Activated CD4-positive, alpha-beta memory T cell treated with anti-CD3 and anti-CD28 coated beads for 36 hours (primary cell): Measurements from ENCODE around the gene CD58. TPM values are rescaled to one million over a fixed set of nuclear protein-coding genes. Genes with fewer than 3 reads are reported as not detected.

Source experiments
- CTCF ChIA-PET: fragments of 350-600 bp; sonication (Branson Sonifier 250); formaldehyde crosslinking; loops from one replicate; lab custom pipeline; 2021; ENCODE audit warnings: antibody characterized with exemption, inconsistent platforms; lab: Charles Lee
- POLR2A ChIA-PET: fragments of 350-600 bp; sonication (Branson Sonifier 250); formaldehyde crosslinking; loops from one replicate; lab custom pipeline; 2021; ENCODE audit warnings: antibody characterized with exemption; lab: Charles Lee
- DNase-seq: peaks from one replicate; pipeline ENCODE4 v3.0.0-alpha.2; 2020
- H3K27ac Mint-ChIP-seq: one replicate; pipeline ENCODE4 v1.8.0; 2021; ENCODE audit warnings: mixed read lengths
- H3K27me3 Mint-ChIP-seq: one replicate; pipeline ENCODE4 v1.8.0; 2021; ENCODE audit warnings: mixed read lengths
- H3K36me3 Mint-ChIP-seq: one replicate; pipeline ENCODE4 v1.8.0; 2021; ENCODE audit warnings: mixed read lengths
- H3K4me1 Mint-ChIP-seq: one replicate; pipeline ENCODE4 v1.8.0; 2021; ENCODE audit warnings: low read depth, mixed read lengths
- H3K4me3 Mint-ChIP-seq: one replicate; pipeline ENCODE4 v1.8.0; 2021; ENCODE audit warnings: mild to moderate bottlenecking, mixed read lengths
- H3K9me3 Mint-ChIP-seq: one replicate; pipeline ENCODE4 v1.8.0; 2021; ENCODE audit warnings: mixed read lengths
- intact Hi-C: fragments of 100-400 bp; cut with micrococcal nuclease; formaldehyde crosslinking; loops from one replicate; pipeline ENCODE4 v1.15.1; 2023
- total RNA-seq, 2 experiments: library from RNA; stranded (reverse); gene quantifications; one replicate each; pipeline ENCODE4 v1.2.3, GENCODE V29; 2021

CD58 gene
- total RNA-seq, 2 experiments from 2014 or later, result 21.9 to 27.2 TPM

- CTCF ChIA-PET, result interaction anchor here (0.6 to 2.5 kb wide), 20 partner anchors 12 to 417 kb away, joined by 3 to 20 read pairs (median 4); partner anchors contain the start of gene CD58
- intact Hi-C loops, result loop anchor here (1.0 to 10.0 kb wide), 12 partner anchors 12 to 808 kb away; partner anchors contain the start of genes MAN1A2 and TTF2
- H3K4me1 Mint-ChIP-seq, result peaks cover 80% of the 10 kb centered on the region
- H3K27me3 Mint-ChIP-seq, result no peaks in the 10 kb centered on the region
- no peaks in the 10 kb centered on the region for H3K9me3 Mint-ChIP-seq
- H3K4me3 Mint-ChIP-seq, result peak overlapping the region; percentile 9
- DNase-seq, result peak; percentile 91
- POLR2A ChIA-PET, result interaction anchor here (0.6 to 2.1 kb wide), 16 partner anchors 10 to 445 kb away, joined by 3 to 22 read pairs (median 6); partner anchors contain the start of genes CD101 and CD2
- peaks cover 11% of the 10 kb centered on the region for H3K36me3 Mint-ChIP-seq
- H3K27ac Mint-ChIP-seq, result peak overlapping the region; percentile 91
Observed at GRCh38 chr1:116556289-116557006, 14.4 kb downstream of the CD58 start.

GRCh38 chr1:116554924-116555323 lies 15.9 kb downstream of the CD58 start:
- Mint-ChIP-seq H3K36me3 (peaks cover 20% of the 10 kb centered on the region), H3K4me1 (peaks cover 80% of the 10 kb centered on the region), H3K27ac (peak overlapping the region; percentile 44), H3K27me3 (no peaks in the 10 kb centered on the region), H3K4me3 (no peak overlapping the region), H3K9me3 (no peaks in the 10 kb centered on the region)
- no peak for DNase-seq
- CTCF ChIA-PET, result no interaction called here
- POLR2A ChIA-PET, result no interaction called here
- intact Hi-C loops, result loop anchor here (5.0 to 10.0 kb wide), 2 partner anchors 272 to 810 kb away; partner anchors contain the start of gene MAN1A2

GRCh38 chr1:116553386-116554115 lies 17.3 kb downstream of the CD58 start:
- peaks cover 77% of the 10 kb centered on the region for H3K4me1 Mint-ChIP-seq
- H3K9me3 Mint-ChIP-seq, result no peaks in the 10 kb centered on the region
- ChIA-PET POLR2A (no interaction called here), CTCF (interaction anchor here (1.0 kb wide), 1 partner anchor 183 kb away, joined by 3 read pairs; no protein-coding TSS in a partner anchor)
- intact Hi-C loops, result loop anchor here (10.0 kb wide), 1 partner anchor 811 kb away; the partner anchor contains the start of gene MAN1A2
- peaks cover 22% of the 10 kb centered on the region for H3K36me3 Mint-ChIP-seq
- H3K27me3 Mint-ChIP-seq, result no peaks in the 10 kb centered on the region
- no peak overlapping the region for H3K4me3 Mint-ChIP-seq
- DNase-seq, result no peak
- H3K27ac Mint-ChIP-seq, result peak overlapping the region; percentile 30

GRCh38 chr1:116546354-116546977 lies 24.4 kb downstream of the CD58 start:
- intact Hi-C loops, result no loop called here
- H3K4me3 Mint-ChIP-seq, result peak overlapping the region; percentile 79
- ChIA-PET POLR2A (interaction anchor here (0.6 to 1.5 kb wide), 4 partner anchors 10 to 192 kb away, joined by 3 to 4 read pairs (median 4); partner anchors contain the start of gene CD58), CTCF (interaction anchor here (1.9 to 4.4 kb wide), 2 partner anchors 10 to 407 kb away, joined by 8 to 20 read pairs; no protein-coding TSS in a partner anchor)
- peak overlapping the region; percentile 92 for H3K27ac Mint-ChIP-seq
- H3K27me3 Mint-ChIP-seq, result no peaks in the 10 kb centered on the region
- H3K9me3 Mint-ChIP-seq, result no peaks in the 10 kb centered on the region
- peaks cover 78% of the 10 kb centered on the region for H3K4me1 Mint-ChIP-seq
- no peak for DNase-seq
- H3K36me3 Mint-ChIP-seq, result peaks cover 46% of the 10 kb centered on the region

GRCh38 chr1:116545359-116545705 lies 25.5 kb downstream of the CD58 start:
- Mint-ChIP-seq H3K36me3 (peaks cover 45% of the 10 kb centered on the region), H3K27ac (peak overlapping the region; percentile 92), H3K4me1 (peaks cover 73% of the 10 kb centered on the region), H3K4me3 (peak overlapping the region; percentile 79), H3K27me3 (no peaks in the 10 kb centered on the region), H3K9me3 (no peaks in the 10 kb centered on the region)
- intact Hi-C loops, result no loop called here
- DNase-seq, result no peak
- ChIA-PET POLR2A (interaction anchor here (1.2 to 2.1 kb wide), 5 partner anchors 11 to 515 kb away, joined by 3 to 10 read pairs (median 6); partner anchors contain the start of genes CD58 and TTF2), CTCF (interaction anchor here (1.9 to 4.4 kb wide), 2 partner anchors 11 to 60 kb away, joined by 7 to 20 read pairs; no protein-coding TSS in a partner anchor)

GRCh38 chr1:116544588-116545358 lies 26.1 kb downstream of the CD58 start:
- Mint-ChIP-seq H3K4me3 (peak overlapping the region; percentile 79), H3K36me3 (peaks cover 46% of the 10 kb centered on the region), H3K27ac (peak overlapping the region; percentile 92), H3K9me3 (no peaks in the 10 kb centered on the region), H3K27me3 (no peaks in the 10 kb centered on the region), H3K4me1 (peaks cover 76% of the 10 kb centered on the region)
- intact Hi-C loops, result loop anchor here (1.0 kb wide), 2 partner anchors 12 to 29 kb away; no protein-coding TSS in a partner anchor
- peak; percentile 61 for DNase-seq
- POLR2A ChIA-PET, result interaction anchor here (1.2 to 2.1 kb wide), 4 partner anchors 12 to 515 kb away, joined by 4 to 10 read pairs (median 6); partner anchors contain the start of gene TTF2
- CTCF ChIA-PET, result interaction anchor here (0.8 to 4.4 kb wide), 4 partner anchors 8 to 59 kb away, joined by 3 to 20 read pairs (median 5); no protein-coding TSS in a partner anchor

- no peak overlapping the region for H3K4me3 Mint-ChIP-seq
- peaks cover 56% of the 10 kb centered on the region for H3K36me3 Mint-ChIP-seq
- no peaks in the 10 kb centered on the region for H3K9me3 Mint-ChIP-seq
- peak overlapping the region; percentile 59 for H3K27ac Mint-ChIP-seq
- intact Hi-C loops, result no loop called here
- ChIA-PET CTCF (interaction anchor here (0.9 kb wide), 1 partner anchor 16 kb away, joined by 5 read pairs; no protein-coding TSS in a partner anchor), POLR2A (interaction anchor here (2.5 kb wide), 1 partner anchor 17 kb away, joined by 10 read pairs; no protein-coding TSS in a partner anchor)
- no peaks in the 10 kb centered on the region for H3K27me3 Mint-ChIP-seq
- peaks cover 75% of the 10 kb centered on the region for H3K4me1 Mint-ChIP-seq
- no peak for DNase-seq
Observed at GRCh38 chr1:116540088-116540487, 30.7 kb downstream of the CD58 start.

- H3K27ac Mint-ChIP-seq, result peak overlapping the region; percentile 59
- no peak overlapping the region for H3K4me3 Mint-ChIP-seq
- peaks cover 59% of the 10 kb centered on the region for H3K36me3 Mint-ChIP-seq
- peak; percentile 68 for DNase-seq
- no peaks in the 10 kb centered on the region for H3K27me3 Mint-ChIP-seq
- POLR2A ChIA-PET, result interaction anchor here (1.0 to 3.1 kb wide), 3 partner anchors 18 to 33 kb away, joined by 3 to 14 read pairs (median 10); no protein-coding TSS in a partner anchor
- intact Hi-C loops, result loop anchor here (1.0 kb wide), 3 partner anchors 18 to 34 kb away; no protein-coding TSS in a partner anchor
- CTCF ChIA-PET, result interaction anchor here (0.7 to 1.4 kb wide), 3 partner anchors 13 to 36 kb away, joined by 3 to 5 read pairs (median 3); no protein-coding TSS in a partner anchor
- H3K9me3 Mint-ChIP-seq, result no peaks in the 10 kb centered on the region
- H3K4me1 Mint-ChIP-seq, result peaks cover 62% of the 10 kb centered on the region
Observed at GRCh38 chr1:116538544-116538943, 32.3 kb downstream of the CD58 start.

- H3K9me3 Mint-ChIP-seq, result no peaks in the 10 kb centered on the region
- DNase-seq, result no peak
- H3K4me3 Mint-ChIP-seq, result no peak overlapping the region
- ChIA-PET POLR2A (interaction anchor here (1.0 to 3.1 kb wide), 3 partner anchors 19 to 33 kb away, joined by 3 to 14 read pairs (median 10); no protein-coding TSS in a partner anchor), CTCF (interaction anchor here (1.1 kb wide), 1 partner anchor 19 kb away, joined by 3 read pairs; no protein-coding TSS in a partner anchor)
- intact Hi-C loops, result loop anchor here (1.0 kb wide), 3 partner anchors 18 to 34 kb away; no protein-coding TSS in a partner anchor
- H3K27me3 Mint-ChIP-seq, result no peaks in the 10 kb centered on the region
- peaks cover 61% of the 10 kb centered on the region for H3K4me1 Mint-ChIP-seq
- H3K27ac Mint-ChIP-seq, result peak overlapping the region; percentile 59
- peaks cover 60% of the 10 kb centered on the region for H3K36me3 Mint-ChIP-seq
Observed at GRCh38 chr1:116537898-116538297, 32.9 kb downstream of the CD58 start.
